Smooth muscle cell (in vitro differentiated cells): ENCODE results near the gene SLC35F3. TPM values are rescaled to one million over a fixed set of nuclear protein-coding genes. Genes with fewer than 3 reads are reported as not detected.

Source experiments
- DNase-seq: peaks from one replicate; lab custom pipeline; 2025; ENCODE audit not compliant: unreplicated experiment; lab: John Stamatoyannopoulos, UW
- H2AFZ ChIP-seq: fragments of 200-600 bp; sonication (generic); 2 replicates; pipeline ENCODE4 v1.6.0; 2016; ENCODE audit warnings: antibody characterized with exemption, low read depth, mild to moderate bottlenecking
- H3F3A ChIP-seq: fragments of 200-600 bp; sonication (generic); 2 replicates; pipeline ENCODE4 v1.6.0; 2017; ENCODE audit warnings: antibody characterized with exemption, low read depth
- H3K27ac ChIP-seq: fragments of 200-600 bp; sonication (generic); 2 replicates; pipeline ENCODE4 v1.5.1; 2016; ENCODE audit warnings: low read depth, mild to moderate bottlenecking
- H3K27me3 ChIP-seq: fragments of 200-600 bp; sonication (generic); 2 replicates; pipeline ENCODE4 v1.6.1; 2016; ENCODE audit warnings: low read depth, mild to moderate bottlenecking
- H3K36me3 ChIP-seq: fragments of 200-600 bp; sonication (generic); 2 replicates; pipeline ENCODE4 v1.5.1; 2016; ENCODE audit warnings: low read depth
- H3K4me1 ChIP-seq: fragments of 200-600 bp; sonication (generic); 2 replicates; pipeline ENCODE4 v1.5.1; 2016; ENCODE audit warnings: low read depth
- H3K4me2 ChIP-seq: fragments of 200-600 bp; sonication (generic); 2 replicates; pipeline ENCODE4 v1.6.0; 2016; ENCODE audit warnings: mild to moderate bottlenecking
- H3K4me3 ChIP-seq: fragments of 200-600 bp; sonication (generic); 2 replicates; pipeline ENCODE4 v1.5.1; 2016; ENCODE audit warnings: mild to moderate bottlenecking
- H3K79me2 ChIP-seq: fragments of 200-600 bp; sonication (generic); 2 replicates; pipeline ENCODE4 v1.6.0; 2016; ENCODE audit warnings: low read depth, mild to moderate bottlenecking
- H3K9ac ChIP-seq: fragments of 200-600 bp; sonication (generic); 2 replicates; pipeline ENCODE4 v1.6.0; 2016; ENCODE audit warnings: low read depth
- H3K9me3 ChIP-seq: fragments of 200-600 bp; sonication (generic); replicated peaks from 2 replicates; pipeline ENCODE4 v1.5.1; 2016; ENCODE audit warnings: low read depth
- H4K20me1 ChIP-seq: fragments of 200-600 bp; sonication (generic); 2 replicates; pipeline ENCODE4 v1.6.0; 2016; ENCODE audit warnings: low read depth
- CTCF ChIP-seq: fragments of 200-600 bp; sonication (generic); IDR thresholded peaks from 2 replicates; pipeline ENCODE4 v1.5.1; 2017; ENCODE audit warnings: borderline replicate concordance, mild to moderate bottlenecking, antibody characterized with exemption; ENCODE audit not compliant: insufficient read depth, poor library complexity, severe bottlenecking
- WGBS: methylation state at CpG from one replicate; pipeline ENCODE4 v1.1.7; 2016; ENCODE audit warnings: low lambda C conversion rate; 5-methylcytosine and 5-hydroxymethylcytosine counted together
- polyA plus RNA-seq: library from polyadenylated mRNA; unstranded; fragments of >200 nt; fragmentation: Nextera tagmentation; extraction: Ambion mirVana; gene quantifications from 2 replicates; pipeline ENCODE4 v1.2.1, GENCODE V29; 2016
- total RNA-seq: library from RNA; depleted of rRNA; stranded (reverse); fragments of >200 nt; gene quantifications from 2 replicates; pipeline ENCODE4 v1.2.3, GENCODE V29; 2014

Gene SLC35F3
- total and polyA plus RNA-seq, 2 experiments from 2014 or later = 0.31 to 0.66 TPM

DNA sequence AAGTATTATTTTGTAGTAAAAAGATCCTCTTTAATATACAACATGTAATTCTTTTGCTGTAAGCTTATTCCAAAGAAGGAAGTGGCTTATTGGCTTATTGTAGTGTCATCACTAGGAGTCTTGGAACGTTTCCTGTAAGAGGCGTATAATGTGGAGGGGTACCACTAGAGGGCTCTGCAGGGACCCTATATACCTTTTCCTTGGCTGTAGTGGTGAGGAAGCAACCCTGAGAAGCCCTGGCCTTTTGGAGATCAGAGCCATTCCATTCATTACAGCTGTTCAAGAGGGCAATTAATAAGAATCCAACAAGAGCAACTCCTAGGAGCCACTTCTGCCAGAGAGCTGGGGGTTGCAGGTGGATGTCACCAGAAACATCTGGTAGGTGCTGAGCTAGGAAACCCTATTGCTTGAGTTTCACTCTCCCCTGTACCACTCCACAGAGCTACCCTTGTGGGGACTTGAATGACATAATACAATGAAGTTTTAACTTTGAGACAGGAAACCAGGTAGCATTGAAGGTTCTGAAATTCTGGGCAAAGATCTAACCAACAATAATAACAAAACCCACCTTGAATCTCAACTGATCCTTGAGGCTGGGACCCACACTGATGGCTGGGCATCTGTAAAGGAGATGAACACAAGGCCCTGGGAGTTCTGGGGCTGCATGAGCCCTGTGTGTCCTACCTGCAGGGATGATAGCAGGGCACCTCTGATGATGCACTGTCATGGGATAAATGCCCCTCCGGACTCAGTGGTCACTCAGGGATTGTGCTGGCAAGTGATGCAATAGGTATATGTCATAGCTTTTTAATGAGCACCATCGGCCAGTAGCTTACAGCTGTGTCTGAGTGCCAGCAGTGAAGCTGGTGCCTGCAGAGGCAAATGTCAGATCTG, 308.5 kb downstream of the SLC35F3 start:
- H3K9ac ChIP-seq = no peak overlapping the region
- H3K27me3 ChIP-seq = peaks cover 44% of the 10 kb centered on the region
- no peak overlapping the region for H3K4me3 ChIP-seq
- H3K27ac ChIP-seq = no peak overlapping the region
- no peak overlapping the region for H3K4me2 ChIP-seq
- peaks cover 6% of the 10 kb centered on the region for H3K4me1 ChIP-seq
- H3K9me3 ChIP-seq = no peaks in the 10 kb centered on the region
- H3K36me3 ChIP-seq = no peaks in the 10 kb centered on the region
- no peaks in the 10 kb centered on the region for H4K20me1 ChIP-seq
- no peak for DNase-seq
- peak; percentile 33 for TF ChIP-seq CTCF
- no peak overlapping the region for H2AFZ ChIP-seq
- H3F3A ChIP-seq = no peaks in the 10 kb centered on the region
- H3K79me2 ChIP-seq = no peaks in the 10 kb centered on the region
- 55% methylated on average over 4 of the region's 4 CpGs for WGBS

DNA sequence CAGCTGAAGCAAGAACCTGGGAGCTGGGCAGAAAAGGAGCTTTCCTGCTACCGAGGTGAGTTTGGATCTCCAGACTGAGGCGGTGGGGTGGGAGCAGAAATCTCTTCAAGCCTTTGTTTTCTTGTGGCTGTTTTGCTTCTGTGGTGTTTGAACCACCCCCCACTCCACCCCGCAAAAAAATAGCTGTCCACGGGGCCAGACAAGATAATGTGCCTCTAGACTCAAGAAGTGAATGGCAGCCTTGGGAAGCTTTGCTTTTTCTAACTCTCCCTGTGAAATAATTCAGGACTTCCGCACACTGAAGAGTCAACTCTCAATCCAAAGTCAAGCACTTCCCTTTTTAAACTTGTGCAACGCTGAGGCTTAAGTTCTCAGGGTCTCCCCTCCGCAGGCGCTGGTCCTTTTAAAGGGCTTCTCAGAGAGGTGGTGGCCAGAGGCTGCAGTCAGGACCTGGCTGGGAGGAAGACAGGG, 309.2 kb downstream of the SLC35F3 start:
- no peak for DNase-seq
- peak overlapping the region; percentile 87 for H3K4me2 ChIP-seq
- H3K4me3 ChIP-seq = peak overlapping the region; percentile 47
- no peak overlapping the region for H3K27ac ChIP-seq
- peaks cover 6% of the 10 kb centered on the region for H3K4me1 ChIP-seq
- 33% methylated on average over 8 of the region's 8 CpGs for WGBS
- H3K9me3 ChIP-seq = no peaks in the 10 kb centered on the region
- no peaks in the 10 kb centered on the region for H3K36me3 ChIP-seq
- no peaks in the 10 kb centered on the region for H3K79me2 ChIP-seq
- H3K9ac ChIP-seq = no peak overlapping the region
- H2AFZ ChIP-seq = peak overlapping the region; percentile 22
- TF ChIP-seq CTCF = no peak
- no peaks in the 10 kb centered on the region for H4K20me1 ChIP-seq
- H3K27me3 ChIP-seq = peaks cover 44% of the 10 kb centered on the region
- H3F3A ChIP-seq = no peaks in the 10 kb centered on the region

GRCh38 chr1:234214129-234214910, 309.8 kb downstream of the SLC35F3 start:
- TF ChIP-seq CTCF = no peak
- DNase-seq = no peak
- H3F3A ChIP-seq = no peaks in the 10 kb centered on the region
- H4K20me1 ChIP-seq = no peaks in the 10 kb centered on the region
- H3K4me1 ChIP-seq = peaks cover 6% of the 10 kb centered on the region
- H3K9ac ChIP-seq = no peak overlapping the region
- H3K27me3 ChIP-seq = peaks cover 44% of the 10 kb centered on the region
- no peaks in the 10 kb centered on the region for H3K79me2 ChIP-seq
- H3K36me3 ChIP-seq = no peaks in the 10 kb centered on the region
- H3K4me2 ChIP-seq = peak overlapping the region; percentile 87
- no peak overlapping the region for H3K27ac ChIP-seq
- H2AFZ ChIP-seq = peak overlapping the region; percentile 22
- no peaks in the 10 kb centered on the region for H3K9me3 ChIP-seq
- WGBS = 1% methylated on average over 36 of the region's 69 CpGs
- peak overlapping the region; percentile 47 for H3K4me3 ChIP-seq
